Ovary (tissue), 3 donors: ENCODE results near the gene NOL12.

Experiments
- CTCF ChIP-seq, 3 donors: fragments of 450-650 bp in 2 of 3; fragments of 200-600 bp in 1 of 3; IDR thresholded peaks; one replicate each; pipeline versions ENCODE4 v1.5.1 to v1.8.0; 2016 to 2022; ENCODE audit warnings: antibody characterized with exemption in 3 of 3, mild to moderate bottlenecking in 1 of 3
- EP300 ChIP-seq: sonication (generic); formaldehyde crosslinking; IDR thresholded peaks from one replicate; pipeline ENCODE4 v1.6.1; 2017; ENCODE audit warnings: antibody characterized with exemption
- POLR2A ChIP-seq: fragments of 450-650 bp; IDR thresholded peaks from one replicate; pipeline ENCODE4 v1.6.1; 2017; ENCODE audit warnings: antibody characterized with exemption, mild to moderate bottlenecking, moderate library complexity
- donor health status: DM: no; HTN: no; CAD: no.

DNA sequence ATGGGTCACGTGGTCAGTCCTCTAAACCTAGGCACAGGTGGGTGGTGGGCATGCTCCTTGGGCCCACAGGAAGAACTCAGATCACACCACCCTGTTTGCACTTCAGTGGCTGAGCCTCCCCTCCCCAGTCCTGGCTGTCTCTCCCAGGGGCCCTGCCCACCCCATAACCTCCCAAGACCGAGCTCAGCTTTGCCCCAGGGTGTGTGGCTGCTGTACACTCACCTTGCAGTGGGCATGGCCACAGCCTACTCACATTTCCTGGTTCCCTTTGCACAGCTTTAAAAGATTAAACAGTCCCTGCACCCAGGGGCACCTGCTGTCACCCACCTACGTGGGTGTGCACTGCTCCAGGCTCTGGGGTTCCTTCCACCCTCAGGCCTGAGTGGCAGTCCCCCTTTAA, 24.5 kb downstream of the NOL12 start:
- TF ChIP-seq CTCF (IDR thresholded peaks at IDR 0.05) (no peak), EP300 (no peak), POLR2A (no peak)
